ENCODE data around the gene OLFM1. TPM values are rescaled to one million over a fixed set of nuclear protein-coding genes. Genes with fewer than 3 reads are reported as not detected.
A peak's percentile ranks its signal among the peaks of the same experiment; 100 is the strongest.

The OLFM1 gene
- total RNA-seq, 1 donor from 2014 or later: 26.0 TPM

DNA sequence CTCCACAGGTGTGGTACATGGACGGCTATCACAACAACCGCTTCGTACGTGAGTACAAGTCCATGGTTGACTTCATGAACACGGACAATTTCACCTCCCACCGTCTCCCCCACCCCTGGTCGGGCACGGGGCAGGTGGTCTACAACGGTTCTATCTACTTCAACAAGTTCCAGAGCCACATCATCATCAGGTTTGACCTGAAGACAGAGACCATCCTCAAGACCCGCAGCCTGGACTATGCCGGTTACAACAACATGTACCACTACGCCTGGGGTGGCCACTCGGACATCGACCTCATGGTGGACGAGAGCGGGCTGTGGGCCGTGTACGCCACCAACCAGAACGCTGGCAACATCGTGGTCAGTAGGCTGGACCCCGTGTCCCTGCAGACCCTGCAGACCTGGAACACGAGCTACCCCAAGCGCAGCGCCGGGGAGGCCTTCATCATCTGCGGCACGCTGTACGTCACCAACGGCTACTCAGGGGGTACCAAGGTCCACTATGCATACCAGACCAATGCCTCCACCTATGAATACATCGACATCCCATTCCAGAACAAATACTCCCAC lies 32.1 kb downstream of the OLFM1 start:
- H3K4me1 ChIP-seq: no peaks in the 10 kb centered on the region
- DNase-seq: peak; percentile 56
- H3K9me3 ChIP-seq: no peaks in the 10 kb centered on the region
- H3K36me3 ChIP-seq: no peaks in the 10 kb centered on the region
- TF ChIP-seq, protein P1, sequence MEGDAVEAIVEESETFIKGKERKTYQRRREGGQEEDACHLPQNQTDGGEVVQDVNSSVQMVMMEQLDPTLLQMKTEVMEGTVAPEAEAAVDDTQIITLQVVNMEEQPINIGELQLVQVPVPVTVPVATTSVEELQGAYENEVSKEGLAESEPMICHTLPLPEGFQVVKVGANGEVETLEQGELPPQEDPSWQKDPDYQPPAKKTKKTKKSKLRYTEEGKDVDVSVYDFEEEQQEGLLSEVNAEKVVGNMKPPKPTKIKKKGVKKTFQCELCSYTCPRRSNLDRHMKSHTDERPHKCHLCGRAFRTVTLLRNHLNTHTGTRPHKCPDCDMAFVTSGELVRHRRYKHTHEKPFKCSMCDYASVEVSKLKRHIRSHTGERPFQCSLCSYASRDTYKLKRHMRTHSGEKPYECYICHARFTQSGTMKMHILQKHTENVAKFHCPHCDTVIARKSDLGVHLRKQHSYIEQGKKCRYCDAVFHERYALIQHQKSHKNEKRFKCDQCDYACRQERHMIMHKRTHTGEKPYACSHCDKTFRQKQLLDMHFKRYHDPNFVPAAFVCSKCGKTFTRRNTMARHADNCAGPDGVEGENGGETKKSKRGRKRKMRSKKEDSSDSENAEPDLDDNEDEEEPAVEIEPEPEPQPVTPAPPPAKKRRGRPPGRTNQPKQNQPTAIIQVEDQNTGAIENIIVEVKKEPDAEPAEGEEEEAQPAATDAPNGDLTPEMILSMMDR (IDR thresholded peaks at IDR 0.05): no peak
- H3K27me3 ChIP-seq: no peaks in the 10 kb centered on the region
- H3K27ac ChIP-seq: no peak overlapping the region
- no peak overlapping the region for H3K4me3 ChIP-seq
- no peak for ATAC-seq
- intact Hi-C loops (cut with DNase I): no loop called here

DNA sequence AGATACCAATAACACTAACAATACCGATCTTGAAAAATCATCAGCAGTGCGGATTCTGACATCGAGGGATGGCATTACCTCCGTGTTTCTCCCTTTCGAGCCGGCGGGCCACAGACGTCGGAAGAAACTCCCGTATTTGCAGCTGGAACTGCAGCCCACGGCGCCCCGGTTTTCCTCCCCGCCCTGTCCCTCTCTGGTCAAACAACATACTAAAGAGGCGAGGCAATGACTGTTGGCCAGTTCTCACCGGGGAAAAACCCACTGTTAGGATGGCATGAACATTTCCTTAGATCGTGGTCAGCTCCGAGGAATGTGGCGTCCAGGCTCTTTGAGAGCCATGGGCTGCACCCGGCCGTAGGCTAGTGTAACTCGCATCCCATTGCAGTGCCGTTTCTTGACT lies 32.8 kb downstream of the OLFM1 start:
- no peaks in the 10 kb centered on the region for H3K27me3 ChIP-seq
- H3K9me3 ChIP-seq: no peaks in the 10 kb centered on the region
- no peak overlapping the region for H3K27ac ChIP-seq
- no peak overlapping the region for H3K4me3 ChIP-seq
- H3K36me3 ChIP-seq: no peaks in the 10 kb centered on the region
- no peak for DNase-seq
- intact Hi-C loops (cut with DNase I): no loop called here
- TF ChIP-seq, protein P1 (IDR thresholded peaks at IDR 0.05): no peak
- no peaks in the 10 kb centered on the region for H3K4me1 ChIP-seq
- ATAC-seq: no peak

DNA sequence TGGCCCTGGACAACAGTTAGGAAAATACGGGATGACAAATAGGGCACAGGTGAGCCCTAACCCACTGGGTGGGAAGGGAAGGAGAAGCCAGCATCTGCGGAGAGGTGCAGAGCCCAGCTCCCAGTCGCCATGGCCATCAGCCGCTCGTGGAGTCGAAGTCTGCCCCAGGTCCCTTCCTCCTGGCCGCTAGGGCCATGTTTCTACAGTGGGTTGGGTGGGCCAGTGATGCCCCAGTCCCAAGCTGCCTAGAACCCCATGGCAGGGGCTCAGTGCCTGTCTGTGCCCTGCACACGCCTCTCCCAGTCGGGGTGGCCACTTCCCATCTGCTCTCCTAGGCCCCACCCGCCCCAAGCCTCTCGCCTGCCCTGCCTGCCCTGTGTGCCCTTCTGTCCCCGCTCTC lies 34.8 kb downstream of the OLFM1 start:
- Histone ChIP-seq H3K9me3 (no peaks in the 10 kb centered on the region), H3K27ac (no peak overlapping the region), H3K4me1 (no peaks in the 10 kb centered on the region), H3K4me3 (no peak overlapping the region), H3K36me3 (no peaks in the 10 kb centered on the region), H3K27me3 (no peaks in the 10 kb centered on the region)
- intact Hi-C loops (cut with DNase I): no loop called here
- TF ChIP-seq, protein P1 (IDR thresholded peaks at IDR 0.05): no peak
- ATAC-seq (no peak), DNase-seq (no peak)

DNA sequence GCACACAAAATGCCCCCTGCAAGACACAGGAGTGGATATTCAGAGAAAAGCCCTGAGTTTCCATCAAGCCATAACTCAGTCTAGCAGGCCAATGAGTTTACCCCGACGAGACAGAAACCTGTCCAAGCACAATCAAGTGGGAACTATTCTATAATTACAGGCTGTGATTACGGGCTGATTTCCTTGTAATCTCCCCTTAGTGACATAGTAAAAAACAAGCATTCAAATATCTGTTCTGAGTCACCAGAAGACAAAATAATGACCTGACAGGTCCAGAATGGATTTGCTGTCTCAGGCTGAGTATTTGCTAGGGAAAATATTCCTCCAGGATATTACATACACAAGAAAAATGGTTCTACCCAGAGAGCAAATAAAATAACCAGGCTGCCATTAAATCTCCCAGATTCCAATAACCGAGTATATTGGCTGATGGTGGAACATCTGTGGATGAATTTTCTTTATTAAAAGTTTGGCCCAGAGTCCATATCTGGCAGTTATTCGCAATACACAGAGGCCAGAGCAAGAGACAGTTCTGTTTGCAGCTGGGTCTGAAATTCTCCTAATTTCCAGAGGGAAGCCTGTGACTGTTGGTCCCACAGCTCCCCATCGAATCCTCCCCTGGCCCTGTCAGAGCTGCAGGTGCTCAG lies 35.8 kb downstream of the OLFM1 start:
- ATAC-seq: no peak
- Histone ChIP-seq H3K9me3 (no peaks in the 10 kb centered on the region), H3K27me3 (no peaks in the 10 kb centered on the region), H3K36me3 (no peaks in the 10 kb centered on the region), H3K27ac (no peak overlapping the region), H3K4me1 (no peaks in the 10 kb centered on the region), H3K4me3 (no peak overlapping the region)
- intact Hi-C loops (cut with DNase I): no loop called here
- no peak for DNase-seq
- TF ChIP-seq, protein P1 (IDR thresholded peaks at IDR 0.05): no peak

DNA sequence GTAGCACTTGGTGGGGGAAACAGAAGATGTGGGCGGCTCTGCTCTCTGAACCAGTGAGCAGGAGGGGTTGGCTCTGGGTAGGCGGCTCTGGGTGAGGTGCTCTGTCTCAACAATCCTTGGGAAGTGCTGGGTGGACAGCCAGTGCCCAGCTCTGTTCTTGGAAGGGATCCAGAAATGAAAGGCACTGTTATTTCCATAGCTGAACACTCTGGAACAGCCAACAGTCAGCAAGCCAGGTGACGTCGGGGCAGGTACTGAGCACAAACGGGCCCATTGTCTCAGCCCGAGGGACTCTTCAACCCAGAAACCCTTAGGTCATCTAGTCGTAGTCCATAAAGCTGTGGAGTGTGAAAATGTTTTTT lies 36.3 kb downstream of the OLFM1 start:
- TF ChIP-seq, protein P1 (IDR thresholded peaks at IDR 0.05): no peak
- no peak overlapping the region for H3K27ac ChIP-seq
- no peaks in the 10 kb centered on the region for H3K36me3 ChIP-seq
- no peak overlapping the region for H3K4me3 ChIP-seq
- ATAC-seq (no peak), DNase-seq (no peak)
- H3K4me1 ChIP-seq: no peaks in the 10 kb centered on the region
- intact Hi-C loops (cut with DNase I): no loop called here
- no peaks in the 10 kb centered on the region for H3K27me3 ChIP-seq
- H3K9me3 ChIP-seq: no peaks in the 10 kb centered on the region
